Measurements from ENCODE around the gene TSPO.
"Not testable (repeated sequence)": the region's sequence is repeated elsewhere in the genome, so short reads cannot be mapped to it uniquely, and the experiment has no call there.

Gene TSPO

GRCh38 chr22:43133401-43133800 lies 18.0 kb upstream of the TSPO start:
- no peaks in the 10 kb centered on the region for H3K27me3 ChIP-seq (ENCODE audit: insufficient read depth, low read length)
- no peak overlapping the region for H3K27ac ChIP-seq (ENCODE audit: low read depth, low read length)
- H3K4me3 ChIP-seq (ENCODE audit: low read depth, low read length) = no peak overlapping the region
- no peaks in the 10 kb centered on the region for H3K36me3 ChIP-seq (ENCODE audit: insufficient read depth, low read length)
- H3K79me2 ChIP-seq (ENCODE audit: control insufficient read depth, insufficient read depth, low read length, unreplicated experiment) = no peaks in the 10 kb centered on the region
- no peak overlapping the region for H2AFZ ChIP-seq (ENCODE audit: low read length, unreplicated experiment)
- H3K4me1 ChIP-seq (ENCODE audit: control insufficient read depth, insufficient read depth, low read length, unreplicated experiment) = no peaks in the 10 kb centered on the region

GRCh38 chr22:43134553-43134952 lies 16.8 kb upstream of the TSPO start:
- no peaks in the 10 kb centered on the region for H3K79me2 ChIP-seq (ENCODE audit: control insufficient read depth, insufficient read depth, low read length, unreplicated experiment)
- H2AFZ ChIP-seq (ENCODE audit: low read length, unreplicated experiment) = no peak overlapping the region
- no peaks in the 10 kb centered on the region for H3K4me1 ChIP-seq (ENCODE audit: control insufficient read depth, insufficient read depth, low read length, unreplicated experiment)
- no peaks in the 10 kb centered on the region for H3K36me3 ChIP-seq (ENCODE audit: insufficient read depth, low read length)
- no peak overlapping the region for H3K27ac ChIP-seq (ENCODE audit: low read depth, low read length)
- H3K4me3 ChIP-seq (ENCODE audit: low read depth, low read length) = no peak overlapping the region
- no peaks in the 10 kb centered on the region for H3K27me3 ChIP-seq (ENCODE audit: insufficient read depth, low read length)

GRCh38 chr22:43135565-43135964 lies 15.8 kb upstream of the TSPO start:
- Histone ChIP-seq H3K4me1 (ENCODE audit: control insufficient read depth, insufficient read depth, low read length, unreplicated experiment) (no peaks in the 10 kb centered on the region), H2AFZ (ENCODE audit: low read length, unreplicated experiment) (no peak overlapping the region), H3K27me3 (ENCODE audit: insufficient read depth, low read length) (no peaks in the 10 kb centered on the region), H3K4me3 (ENCODE audit: low read depth, low read length) (no peak overlapping the region), H3K79me2 (ENCODE audit: control insufficient read depth, insufficient read depth, low read length, unreplicated experiment) (no peaks in the 10 kb centered on the region), H3K36me3 (ENCODE audit: insufficient read depth, low read length) (no peaks in the 10 kb centered on the region), H3K27ac (ENCODE audit: low read depth, low read length) (no peak overlapping the region)

- Histone ChIP-seq H3K4me1 (ENCODE audit: control insufficient read depth, insufficient read depth, low read length, unreplicated experiment) (no peaks in the 10 kb centered on the region), H3K27ac (ENCODE audit: low read depth, low read length) (no peak overlapping the region), H3K36me3 (ENCODE audit: insufficient read depth, low read length) (no peaks in the 10 kb centered on the region), H2AFZ (ENCODE audit: low read length, unreplicated experiment) (no peak overlapping the region), H3K79me2 (ENCODE audit: control insufficient read depth, insufficient read depth, low read length, unreplicated experiment) (no peaks in the 10 kb centered on the region), H3K4me3 (ENCODE audit: low read depth, low read length) (no peak overlapping the region), H3K27me3 (ENCODE audit: insufficient read depth, low read length) (no peaks in the 10 kb centered on the region)
Measured at GRCh38 chr22:43136255-43136654, 15.1 kb upstream of the TSPO start.

- Histone ChIP-seq H2AFZ (ENCODE audit: low read length, unreplicated experiment) (no peak overlapping the region), H3K4me1 (ENCODE audit: control insufficient read depth, insufficient read depth, low read length, unreplicated experiment) (no peaks in the 10 kb centered on the region), H3K27ac (ENCODE audit: low read depth, low read length) (no peak overlapping the region), H3K79me2 (ENCODE audit: control insufficient read depth, insufficient read depth, low read length, unreplicated experiment) (peaks cover 2% of the 10 kb centered on the region), H3K36me3 (ENCODE audit: insufficient read depth, low read length) (no peaks in the 10 kb centered on the region), H3K4me3 (ENCODE audit: low read depth, low read length) (no peak overlapping the region), H3K27me3 (ENCODE audit: insufficient read depth, low read length) (no peaks in the 10 kb centered on the region)
Measured at GRCh38 chr22:43136801-43137200, 14.6 kb upstream of the TSPO start.

GRCh38 chr22:43142880-43143562 lies 8.3 kb upstream of the TSPO start, which contains the start of gene MCAT:
Gene MCAT, minus strand, starts transcription at chr22:43143398. Its CDS starts 50 bp downstream, at chr22:43143348.
- Histone ChIP-seq H3K36me3 (ENCODE audit: insufficient read depth, low read length) (no peaks in the 10 kb centered on the region), H3K27me3 (ENCODE audit: insufficient read depth, low read length) (no peaks in the 10 kb centered on the region), H3K27ac (ENCODE audit: low read depth, low read length) (no peak within 1 kb of the TSS), H3K79me2 (ENCODE audit: control insufficient read depth, insufficient read depth, low read length, unreplicated experiment) (peaks cover 10% of the 10 kb centered on the region), H3K4me3 (ENCODE audit: low read depth, low read length) (peak within 1 kb of the TSS; percentile 83), H3K4me1 (ENCODE audit: control insufficient read depth, insufficient read depth, low read length, unreplicated experiment) (peaks cover 3% of the 10 kb centered on the region), H2AFZ (ENCODE audit: low read length, unreplicated experiment) (peak within 1 kb of the TSS; percentile 87)

GRCh38 chr22:43144949-43145348 lies 6.4 kb upstream of the TSPO start:
- no peak overlapping the region for H3K27ac ChIP-seq (ENCODE audit: low read depth, low read length)
- no peak overlapping the region for H3K4me3 ChIP-seq (ENCODE audit: low read depth, low read length)
- H3K4me1 ChIP-seq (ENCODE audit: control insufficient read depth, insufficient read depth, low read length, unreplicated experiment) = peaks cover 3% of the 10 kb centered on the region
- H2AFZ ChIP-seq (ENCODE audit: low read length, unreplicated experiment) = no peak overlapping the region
- no peaks in the 10 kb centered on the region for H3K27me3 ChIP-seq (ENCODE audit: insufficient read depth, low read length)
- peaks cover 10% of the 10 kb centered on the region for H3K79me2 ChIP-seq (ENCODE audit: control insufficient read depth, insufficient read depth, low read length, unreplicated experiment)
- H3K36me3 ChIP-seq (ENCODE audit: insufficient read depth, low read length) = no peaks in the 10 kb centered on the region

- not testable (repeated sequence) for H2AFZ ChIP-seq (ENCODE audit: low read length, unreplicated experiment); H3K27ac ChIP-seq (ENCODE audit: low read depth, low read length)
Measured at GRCh38 chr22:43145371-43145770, 6.0 kb upstream of the TSPO start.

GRCh38 chr22:43146332-43146731 lies 5.0 kb upstream of the TSPO start:
- H3K4me1 ChIP-seq (ENCODE audit: control insufficient read depth, insufficient read depth, low read length, unreplicated experiment); H3K27ac ChIP-seq (ENCODE audit: low read depth, low read length); H3K4me3 ChIP-seq (ENCODE audit: low read depth, low read length); H2AFZ ChIP-seq (ENCODE audit: low read length, unreplicated experiment); H3K27me3 ChIP-seq (ENCODE audit: insufficient read depth, low read length); H3K36me3 ChIP-seq (ENCODE audit: insufficient read depth, low read length); H3K79me2 ChIP-seq (ENCODE audit: control insufficient read depth, insufficient read depth, low read length, unreplicated experiment): not testable (repeated sequence)

More at GRCh38 chr22:43145371-43145770, 6.0 kb upstream of the TSPO start:
- not testable (repeated sequence) for H3K79me2 ChIP-seq (ENCODE audit: control insufficient read depth, insufficient read depth, low read length, unreplicated experiment); H3K4me1 ChIP-seq (ENCODE audit: control insufficient read depth, insufficient read depth, low read length, unreplicated experiment); H3K27me3 ChIP-seq (ENCODE audit: insufficient read depth, low read length); H3K4me3 ChIP-seq (ENCODE audit: low read depth, low read length); H3K36me3 ChIP-seq (ENCODE audit: insufficient read depth, low read length)

- no peak overlapping the region for H3K4me3 ChIP-seq (ENCODE audit: low read depth, low read length)
Measured at GRCh38 chr22:43147821-43148220, 3.5 kb upstream of the TSPO start.

GRCh38 chr22:43148581-43148980 lies 2.8 kb upstream of the TSPO start:
- no peaks in the 10 kb centered on the region for H3K36me3 ChIP-seq (ENCODE audit: insufficient read depth, low read length)
- H3K27ac ChIP-seq (ENCODE audit: low read depth, low read length) = no peak overlapping the region
- no peaks in the 10 kb centered on the region for H3K4me1 ChIP-seq (ENCODE audit: control insufficient read depth, insufficient read depth, low read length, unreplicated experiment)
- no peak overlapping the region for H2AFZ ChIP-seq (ENCODE audit: low read length, unreplicated experiment)
- no peaks in the 10 kb centered on the region for H3K27me3 ChIP-seq (ENCODE audit: insufficient read depth, low read length)
- peaks cover 17% of the 10 kb centered on the region for H3K79me2 ChIP-seq (ENCODE audit: control insufficient read depth, insufficient read depth, low read length, unreplicated experiment)
- H3K4me3 ChIP-seq (ENCODE audit: low read depth, low read length) = no peak overlapping the region

More at GRCh38 chr22:43147821-43148220, 3.5 kb upstream of the TSPO start:
- no peaks in the 10 kb centered on the region for H3K27me3 ChIP-seq (ENCODE audit: insufficient read depth, low read length)
- no peak overlapping the region for H2AFZ ChIP-seq (ENCODE audit: low read length, unreplicated experiment)
- no peaks in the 10 kb centered on the region for H3K36me3 ChIP-seq (ENCODE audit: insufficient read depth, low read length)
- H3K79me2 ChIP-seq (ENCODE audit: control insufficient read depth, insufficient read depth, low read length, unreplicated experiment) = peaks cover 14% of the 10 kb centered on the region
- no peaks in the 10 kb centered on the region for H3K4me1 ChIP-seq (ENCODE audit: control insufficient read depth, insufficient read depth, low read length, unreplicated experiment)
- H3K27ac ChIP-seq (ENCODE audit: low read depth, low read length) = no peak overlapping the region
